ENCODE results near the gene PRKAG2.

Gene PRKAG2

DNA sequence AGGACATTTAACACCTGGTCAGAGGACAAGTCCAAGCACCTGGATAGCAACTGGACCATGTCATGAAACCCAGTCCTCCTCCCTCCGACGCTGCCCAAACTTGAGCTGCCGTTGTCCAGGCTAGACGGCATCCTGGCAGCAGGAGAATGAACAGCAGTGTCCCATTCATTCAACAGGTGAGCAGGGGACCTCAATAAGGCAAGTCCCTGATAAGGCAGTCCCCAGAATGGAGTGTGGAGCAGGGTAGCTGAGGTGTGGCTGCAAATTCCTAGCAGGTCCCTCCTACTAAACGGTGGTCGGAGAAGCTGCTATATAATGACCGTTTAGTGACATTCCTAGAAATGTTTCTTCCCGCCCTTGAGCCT, 169.8 kb downstream of the PRKAG2 start:
- no peak for DNase-seq (ENCODE audit: low read depth)
- no peak overlapping the region for H3K4me3 ChIP-seq (ENCODE audit: low read depth, low read length)
- TF ChIP-seq, protein P1, sequence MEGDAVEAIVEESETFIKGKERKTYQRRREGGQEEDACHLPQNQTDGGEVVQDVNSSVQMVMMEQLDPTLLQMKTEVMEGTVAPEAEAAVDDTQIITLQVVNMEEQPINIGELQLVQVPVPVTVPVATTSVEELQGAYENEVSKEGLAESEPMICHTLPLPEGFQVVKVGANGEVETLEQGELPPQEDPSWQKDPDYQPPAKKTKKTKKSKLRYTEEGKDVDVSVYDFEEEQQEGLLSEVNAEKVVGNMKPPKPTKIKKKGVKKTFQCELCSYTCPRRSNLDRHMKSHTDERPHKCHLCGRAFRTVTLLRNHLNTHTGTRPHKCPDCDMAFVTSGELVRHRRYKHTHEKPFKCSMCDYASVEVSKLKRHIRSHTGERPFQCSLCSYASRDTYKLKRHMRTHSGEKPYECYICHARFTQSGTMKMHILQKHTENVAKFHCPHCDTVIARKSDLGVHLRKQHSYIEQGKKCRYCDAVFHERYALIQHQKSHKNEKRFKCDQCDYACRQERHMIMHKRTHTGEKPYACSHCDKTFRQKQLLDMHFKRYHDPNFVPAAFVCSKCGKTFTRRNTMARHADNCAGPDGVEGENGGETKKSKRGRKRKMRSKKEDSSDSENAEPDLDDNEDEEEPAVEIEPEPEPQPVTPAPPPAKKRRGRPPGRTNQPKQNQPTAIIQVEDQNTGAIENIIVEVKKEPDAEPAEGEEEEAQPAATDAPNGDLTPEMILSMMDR (IDR thresholded peaks at IDR 0.05; ENCODE audit: low read depth, low read length): no peak
- TF ChIP-seq POLR2A (IDR thresholded peaks at IDR 0.05; ENCODE audit: extremely low read depth, insufficient read length): no peak
- TF ChIP-seq, protein P2, sequence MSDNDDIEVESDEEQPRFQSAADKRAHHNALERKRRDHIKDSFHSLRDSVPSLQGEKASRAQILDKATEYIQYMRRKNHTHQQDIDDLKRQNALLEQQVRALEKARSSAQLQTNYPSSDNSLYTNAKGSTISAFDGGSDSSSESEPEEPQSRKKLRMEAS (IDR thresholded peaks at IDR 0.05; ENCODE audit: low read depth, low read length): no peak
- no peak for TF ChIP-seq MYC (IDR thresholded peaks at IDR 0.05; ENCODE audit: low read depth, low read length)

DNA sequence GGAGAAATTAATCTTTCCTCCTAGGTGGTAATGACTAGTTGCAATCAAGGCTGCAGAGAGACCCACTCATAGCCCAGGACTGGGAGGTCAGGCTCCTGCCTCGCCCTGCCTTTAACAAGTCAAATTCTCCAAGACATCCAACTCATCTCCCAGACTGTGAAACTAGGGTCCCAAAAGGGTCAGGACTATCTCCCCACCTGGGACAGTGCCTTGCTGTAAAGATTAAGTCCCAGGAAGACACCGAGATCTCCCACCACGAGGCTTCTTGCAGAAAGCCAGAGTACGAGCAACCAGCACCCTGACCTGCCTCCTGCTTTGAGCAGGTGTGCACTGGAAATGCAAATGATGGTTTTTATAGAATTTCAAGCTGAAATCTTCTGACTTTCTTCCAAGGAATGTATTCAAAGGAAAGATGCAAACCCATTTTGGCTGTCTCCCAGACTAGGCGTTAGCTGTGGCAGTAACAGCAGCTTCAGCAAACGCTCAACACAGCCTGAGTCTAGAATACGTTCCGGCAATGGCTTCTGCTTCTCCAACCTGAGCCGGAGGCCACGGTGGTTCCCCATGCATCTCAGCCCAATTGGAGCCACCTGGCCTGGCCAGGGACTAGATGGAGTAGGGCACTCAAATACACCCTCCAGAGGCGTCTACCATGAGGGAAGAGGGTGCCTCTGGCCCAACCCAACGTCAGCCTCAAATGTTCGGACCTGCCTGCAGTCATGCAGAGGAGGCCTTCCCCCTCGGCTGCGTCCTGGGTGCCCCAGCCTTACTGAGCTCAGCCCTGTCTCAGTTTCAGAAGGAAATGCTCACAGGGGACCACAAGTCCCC, 170.4 kb downstream of the PRKAG2 start:
- TF ChIP-seq, protein P2 (IDR thresholded peaks at IDR 0.05; ENCODE audit: low read depth, low read length): no peak
- TF ChIP-seq MYC (IDR thresholded peaks at IDR 0.05; ENCODE audit: low read depth, low read length) (no peak), POLR2A (IDR thresholded peaks at IDR 0.05; ENCODE audit: extremely low read depth, insufficient read length) (no peak)
- TF ChIP-seq, protein P1 (IDR thresholded peaks at IDR 0.05; ENCODE audit: low read depth, low read length): no peak
- no peak overlapping the region for H3K4me3 ChIP-seq (ENCODE audit: low read depth, low read length)
- no peak for DNase-seq (ENCODE audit: low read depth)

DNA sequence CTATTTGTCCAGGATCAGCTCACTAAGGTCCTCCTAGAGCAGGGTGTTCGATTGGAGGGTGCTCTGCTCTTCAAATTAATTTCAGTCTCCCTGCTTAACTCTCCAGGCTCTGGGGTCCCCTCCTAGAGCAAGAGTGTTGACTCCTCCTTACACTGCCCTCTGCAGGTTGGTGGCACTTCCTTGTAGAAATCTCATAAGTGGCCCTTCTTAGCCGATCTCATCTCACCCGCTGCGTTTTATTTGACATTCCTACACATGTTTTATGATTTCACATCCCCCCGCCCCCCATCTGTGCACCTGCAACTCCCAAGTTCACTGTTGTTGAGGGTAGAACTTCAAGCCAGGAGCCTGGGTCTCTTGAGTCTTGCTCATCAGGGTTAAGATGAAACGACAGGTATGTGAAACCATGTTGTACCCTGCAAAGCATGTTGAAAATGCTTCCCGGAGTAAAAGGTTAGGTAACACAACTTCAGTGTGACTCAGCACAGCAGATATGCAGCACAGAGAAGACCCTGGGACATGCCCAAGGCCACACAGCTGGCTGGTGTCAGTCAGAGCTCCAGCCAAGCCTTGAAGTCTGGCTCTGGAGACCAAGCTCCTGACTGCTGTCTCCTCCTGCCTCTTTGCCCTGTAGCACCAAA, 171.2 kb downstream of the PRKAG2 start:
- peak; percentile 80 for DNase-seq (ENCODE audit: low read depth)

DNA sequence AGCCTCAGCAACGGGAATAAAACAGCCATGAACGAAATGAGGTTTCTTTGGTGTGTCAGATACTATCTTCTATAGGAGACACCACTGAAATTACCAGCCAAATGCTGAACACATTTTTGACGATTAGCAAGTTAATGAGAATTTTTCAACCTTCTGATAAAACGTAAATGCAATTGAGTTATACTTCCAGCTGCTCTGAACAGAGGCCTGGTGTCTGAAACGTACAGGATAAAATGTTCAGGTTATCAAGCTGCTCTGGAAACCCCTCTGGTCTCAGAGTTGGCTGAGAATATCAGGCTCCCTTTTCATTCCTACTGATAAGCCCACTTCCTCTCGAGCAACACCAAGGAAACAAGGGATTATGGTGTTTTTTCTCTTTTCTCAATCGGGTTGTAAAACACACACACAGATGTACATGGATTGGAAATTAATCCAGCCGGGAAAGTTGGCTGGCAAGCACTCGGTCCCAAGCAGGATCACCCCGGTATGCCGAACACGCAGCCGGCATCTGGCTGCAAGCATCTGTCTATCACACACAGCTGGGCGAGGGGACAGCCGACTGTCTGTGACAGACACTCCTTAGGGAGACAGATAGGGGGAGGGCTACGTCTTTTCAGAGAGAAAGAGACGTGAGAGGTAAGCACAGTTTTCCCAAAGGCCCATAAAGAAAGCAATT, 171.8 kb downstream of the PRKAG2 start:
- H3K4me3 ChIP-seq (ENCODE audit: low read depth, low read length): no peak overlapping the region
- TF ChIP-seq POLR2A (IDR thresholded peaks at IDR 0.05; ENCODE audit: extremely low read depth, insufficient read length) (no peak), MYC (IDR thresholded peaks at IDR 0.05; ENCODE audit: low read depth, low read length) (no peak)
- TF ChIP-seq, protein P1 (IDR thresholded peaks at IDR 0.05; ENCODE audit: low read depth, low read length): no peak
- TF ChIP-seq, protein P2 (IDR thresholded peaks at IDR 0.05; ENCODE audit: low read depth, low read length): no peak
- DNase-seq (ENCODE audit: low read depth): no peak

More for the DNA sequence above, 171.2 kb downstream of the PRKAG2 start:
- no peak overlapping the region for H3K4me3 ChIP-seq (ENCODE audit: low read depth, low read length)
- TF ChIP-seq MYC (IDR thresholded peaks at IDR 0.05; ENCODE audit: low read depth, low read length) (no peak), POLR2A (IDR thresholded peaks at IDR 0.05; ENCODE audit: extremely low read depth, insufficient read length) (no peak)
- TF ChIP-seq, protein P2 (IDR thresholded peaks at IDR 0.05; ENCODE audit: low read depth, low read length): no peak
- TF ChIP-seq, protein P1 (IDR thresholded peaks at IDR 0.05; ENCODE audit: low read depth, low read length): peak; percentile 74

DNA sequence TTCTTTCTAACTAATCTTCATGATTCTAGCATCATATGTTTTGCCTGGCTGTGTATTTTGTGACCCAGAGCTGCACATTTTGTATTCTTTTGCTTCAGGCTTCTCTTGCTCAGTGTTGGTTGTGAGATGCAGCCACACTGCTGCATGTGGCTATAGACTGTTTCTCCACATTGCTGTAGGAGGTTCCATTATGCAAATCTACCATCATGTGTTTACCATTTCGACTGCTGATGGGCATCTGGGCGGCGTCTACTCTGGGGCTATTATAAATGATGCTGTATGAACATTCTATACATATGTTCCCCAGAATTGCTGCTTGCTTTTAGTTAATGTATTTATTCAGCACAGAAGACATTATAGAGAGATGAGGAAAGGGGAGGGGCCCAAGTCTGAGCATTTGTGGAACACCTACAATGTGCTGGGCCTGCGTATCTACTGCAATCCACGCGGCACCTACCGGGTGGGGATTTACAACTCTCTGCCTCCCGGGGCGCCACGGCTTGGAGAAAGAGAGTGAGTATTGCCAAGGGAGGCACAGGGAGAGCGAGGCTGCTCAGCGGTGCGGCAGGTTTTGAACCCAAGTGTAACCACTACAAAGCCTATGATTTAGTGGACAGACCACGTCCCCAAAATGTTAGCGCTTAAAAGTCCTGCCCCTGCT, 172.5 kb downstream of the PRKAG2 start:
- DNase-seq (ENCODE audit: low read depth): no peak
- TF ChIP-seq, protein P2 (IDR thresholded peaks at IDR 0.05; ENCODE audit: low read depth, low read length): no peak
- no peak for TF ChIP-seq POLR2A (IDR thresholded peaks at IDR 0.05; ENCODE audit: extremely low read depth, insufficient read length)
- TF ChIP-seq MYC (IDR thresholded peaks at IDR 0.05; ENCODE audit: low read depth, low read length): no peak
- TF ChIP-seq, protein P1 (IDR thresholded peaks at IDR 0.05; ENCODE audit: low read depth, low read length): no peak
- H3K4me3 ChIP-seq (ENCODE audit: low read depth, low read length): no peak overlapping the region

Data from NB4 (cell line).